Naive thymus-derived CD4-positive, alpha-beta T cell (primary cell): ENCODE measurements around the gene C17orf75. TPM values are rescaled to one million over a fixed set of nuclear protein-coding genes. Genes with fewer than 3 reads are reported as not detected.
A peak's percentile ranks its signal among the peaks of the same experiment; 100 is the strongest.

Experiments
- ATAC-seq: fragments of 150-1000 bp; cut with Tn5 transposase; 2 replicates; pipeline ENCODE4 v1.10.0; 2021; ENCODE audit warnings: mild to moderate bottlenecking, moderate library complexity
- CTCF ChIA-PET: fragments of 350-600 bp; sonication (Branson Sonifier 250); formaldehyde crosslinking; loops from one replicate; lab custom pipeline; 2021; ENCODE audit warnings: antibody characterized with exemption; lab: Charles Lee
- POLR2A ChIA-PET: fragments of 350-600 bp; sonication (Branson Sonifier 250); formaldehyde crosslinking; loops from one replicate; lab custom pipeline; 2021; ENCODE audit warnings: antibody characterized with exemption, inconsistent platforms; lab: Charles Lee
- DNase-seq, 9 donors: peaks; one replicate each; pipeline versions ENCODE4 v3.0.0 to v3.0.0-alpha.2; 2020 to 2022; ENCODE audit warnings: mixed read lengths in 1 of 9
- H3K27ac ChIP-seq: one replicate; pipeline ENCODE4 v1.7.0; 2013; ENCODE audit warnings: mild to moderate bottlenecking, low read depth, low read length, moderate library complexity
- H3K27me3 ChIP-seq, 2 donors: one replicate each; pipeline ENCODE4 v1.7.0; 2013; ENCODE audit warnings: low read length in 2 of 2, mild to moderate bottlenecking in 2 of 2, moderate library complexity in 2 of 2; ENCODE audit not compliant: control insufficient read depth in 2 of 2, insufficient read depth in 2 of 2
- H3K36me3 ChIP-seq, 3 experiments: 1 replicate in 2 of 3; 2 replicates in 1 of 3; pipeline ENCODE4 v1.7.0; 2013; ENCODE audit warnings: low read length in 3 of 3, mild to moderate bottlenecking in 3 of 3, moderate library complexity in 1 of 3; ENCODE audit not compliant: insufficient read depth in 3 of 3, control insufficient read depth in 2 of 3
- H3K4me1 ChIP-seq, 2 donors: one replicate each; pipeline ENCODE4 v1.7.0; 2013; ENCODE audit warnings: low read length in 2 of 2, mild to moderate bottlenecking in 2 of 2, moderate library complexity in 1 of 2; ENCODE audit not compliant: control insufficient read depth in 2 of 2, insufficient read depth in 2 of 2
- H3K4me3 ChIP-seq: 2 replicates; pipeline ENCODE4 v1.7.0; 2013; ENCODE audit warnings: mild to moderate bottlenecking, low read length
- H3K9me3 ChIP-seq, 3 experiments: 1 replicate in 2 of 3; 2 replicates in 1 of 3; pipeline ENCODE4 v1.7.0; 2013; ENCODE audit warnings: low read length in 3 of 3; ENCODE audit not compliant: control insufficient read depth in 2 of 3
- H3K27ac Mint-ChIP-seq, 9 donors: one replicate each; pipeline ENCODE4 v1.8.0; 2020 to 2022; ENCODE audit warnings: mixed read lengths in 9 of 9, mild to moderate bottlenecking in 8 of 9, moderate library complexity in 5 of 9, inconsistent platforms in 2 of 9
- H3K27me3 Mint-ChIP-seq, 5 donors: one replicate each; pipeline ENCODE4 v1.8.0; 2021 to 2022; ENCODE audit warnings: mixed read lengths in 5 of 5, mild to moderate bottlenecking in 1 of 5
- H3K36me3 Mint-ChIP-seq, 5 donors: one replicate each; pipeline ENCODE4 v1.8.0; 2020 to 2022; ENCODE audit warnings: mixed read lengths in 5 of 5, mild to moderate bottlenecking in 3 of 5, inconsistent platforms in 1 of 5
- H3K4me1 Mint-ChIP-seq, 7 donors: one replicate each; pipeline ENCODE4 v1.8.0; 2020 to 2022; ENCODE audit warnings: mixed read lengths in 7 of 7, mild to moderate bottlenecking in 3 of 7, inconsistent platforms in 1 of 7
- H3K4me3 Mint-ChIP-seq, 10 donors: one replicate each; pipeline ENCODE4 v1.8.0; 2020 to 2022; ENCODE audit warnings: mild to moderate bottlenecking in 10 of 10, mixed read lengths in 10 of 10, moderate library complexity in 6 of 10, inconsistent platforms in 2 of 10
- H3K9me3 Mint-ChIP-seq, 11 donors: one replicate each; pipeline ENCODE4 v1.8.0; 2020 to 2022; ENCODE audit warnings: mixed read lengths in 11 of 11, mild to moderate bottlenecking in 4 of 11, inconsistent platforms in 1 of 11, moderate library complexity in 1 of 11
- intact Hi-C, 2 donors: fragments of 100-400 bp; cut with micrococcal nuclease; formaldehyde crosslinking; loops; one replicate each; pipeline ENCODE4 v1.15.1; 2023
- polyA plus RNA-seq, 2 donors: library from polyadenylated mRNA; unstranded; fragments of 300-500 nt; fragmentation: Illumina TruSeq; gene quantifications; one replicate each; pipeline ENCODE4 v1.2.3, GENCODE V29; 2021
- total RNA-seq, 6 experiments: library from RNA in 5 of 6; stranded (reverse) in 5 of 6; gene quantifications; 1 replicate in 5 of 6; 2 replicates in 1 of 6; pipeline ENCODE4 v1.2.3 and lab custom pipeline; 2021 to 2026

C17orf75 gene
- total and polyA plus RNA-seq, 7 experiments from 2014 or later, result 9.6 to 22.0 (median 14.5) TPM

- CTCF ChIA-PET, result no interaction called here
- ATAC-seq, result no peak
These were observed 44.1 kb downstream of the C17orf75 start for GRCh38 chr17:32297860-32298259.

GRCh38 chr17:32297424-32297823 lies 44.5 kb downstream of the C17orf75 start:
- no peaks in the 10 kb centered on the region for H3K27me3 ChIP-seq
- Mint-ChIP-seq H3K27me3 (peaks cover 0 to 4% (median 0%) of the 10 kb centered on the region in 5 donors), H3K9me3 (no peaks in the 10 kb centered on the region), H3K36me3 (no peaks in the 10 kb centered on the region), H3K4me1 (peaks cover 0 to 2% (median 0%) of the 10 kb centered on the region in 7 donors), H3K4me3 (no peak overlapping the region), H3K27ac (no peak overlapping the region)
- H3K9me3 ChIP-seq, result no peaks in the 10 kb centered on the region
- no peak for ATAC-seq
- H3K36me3 ChIP-seq, result no peaks in the 10 kb centered on the region
- CTCF ChIA-PET, result no interaction called here
- POLR2A ChIA-PET, result no interaction called here
- intact Hi-C loops, result no loop called here
- no peak overlapping the region for H3K4me3 ChIP-seq
- no peak overlapping the region for H3K27ac ChIP-seq
- DNase-seq, result no peak
- H3K4me1 ChIP-seq, result no peaks in the 10 kb centered on the region

More at GRCh38 chr17:32297860-32298259, 44.1 kb downstream of the C17orf75 start:
- POLR2A ChIA-PET, result no interaction called here
- no peak overlapping the region for H3K4me3 ChIP-seq
- H3K4me1 ChIP-seq, result no peaks in the 10 kb centered on the region
- Mint-ChIP-seq H3K36me3 (no peaks in the 10 kb centered on the region), H3K27ac (no peak overlapping the region), H3K4me3 (no peak overlapping the region), H3K27me3 (peaks cover 0 to 4% (median 0%) of the 10 kb centered on the region in 5 donors), H3K4me1 (peaks cover 0 to 2% (median 0%) of the 10 kb centered on the region in 7 donors), H3K9me3 (no peaks in the 10 kb centered on the region)
- no peak overlapping the region for H3K27ac ChIP-seq
- intact Hi-C loops, result no loop called here
- DNase-seq, result no peak
- H3K36me3 ChIP-seq, result no peaks in the 10 kb centered on the region
- no peaks in the 10 kb centered on the region for H3K9me3 ChIP-seq
- no peaks in the 10 kb centered on the region for H3K27me3 ChIP-seq

- H3K9me3 Mint-ChIP-seq, result no peaks in the 10 kb centered on the region
- intact Hi-C loops, result no loop called here
- no peaks in the 10 kb centered on the region for H3K36me3 Mint-ChIP-seq
- H3K4me1 Mint-ChIP-seq, result peaks cover 0 to 2% (median 0%) of the 10 kb centered on the region in 7 donors
- DNase-seq (no peak), ATAC-seq (no peak)
- Histone ChIP-seq H3K27ac (no peak overlapping the region), H3K27me3 (no peaks in the 10 kb centered on the region), H3K4me1 (no peaks in the 10 kb centered on the region), H3K9me3 (no peaks in the 10 kb centered on the region), H3K4me3 (no peak overlapping the region), H3K36me3 (no peaks in the 10 kb centered on the region)
- ChIA-PET POLR2A (no interaction called here), CTCF (no interaction called here)
- no peak overlapping the region for H3K27ac Mint-ChIP-seq
- H3K27me3 Mint-ChIP-seq, result peaks cover 0 to 7% (median 2%) of the 10 kb centered on the region in 5 donors
- H3K4me3 Mint-ChIP-seq, result no peak overlapping the region
These were observed 49.9 kb downstream of the C17orf75 start for GRCh38 chr17:32292094-32292493.

- Histone ChIP-seq H3K4me3 (no peak overlapping the region), H3K36me3 (no peaks in the 10 kb centered on the region), H3K27me3 (no peaks in the 10 kb centered on the region), H3K9me3 (no peaks in the 10 kb centered on the region), H3K4me1 (no peaks in the 10 kb centered on the region), H3K27ac (no peak overlapping the region)
- intact Hi-C loops, result no loop called here
- DNase-seq, result no peak
- no peak overlapping the region for H3K4me3 Mint-ChIP-seq
- H3K9me3 Mint-ChIP-seq, result no peaks in the 10 kb centered on the region
- ChIA-PET POLR2A (no interaction called here), CTCF (no interaction called here)
- peaks cover 0 to 3% (median 0%) of the 10 kb centered on the region in 7 donors for H3K4me1 Mint-ChIP-seq
- peaks cover 0 to 16% (median 7%) of the 10 kb centered on the region in 5 donors for H3K27me3 Mint-ChIP-seq
- ATAC-seq, result no peak
- no peak overlapping the region for H3K27ac Mint-ChIP-seq
- no peaks in the 10 kb centered on the region for H3K36me3 Mint-ChIP-seq
These were observed 52.4 kb downstream of the C17orf75 start for GRCh38 chr17:32289471-32290070.

- Mint-ChIP-seq H3K4me3 (no peak overlapping the region), H3K4me1 (peaks cover 0 to 3% (median 0%) of the 10 kb centered on the region in 7 donors), H3K36me3 (peaks cover 0 to 2% (median 0%) of the 10 kb centered on the region in 5 donors), H3K27me3 (peaks cover 0 to 22% (median 9%) of the 10 kb centered on the region in 5 donors), H3K27ac (no peak overlapping the region), H3K9me3 (no peaks in the 10 kb centered on the region)
- no peaks in the 10 kb centered on the region for H3K27me3 ChIP-seq
- ATAC-seq (peak; percentile 61), DNase-seq (no peak)
- H3K9me3 ChIP-seq, result no peaks in the 10 kb centered on the region
- POLR2A ChIA-PET, result no interaction called here
- no peaks in the 10 kb centered on the region for H3K36me3 ChIP-seq
- H3K4me1 ChIP-seq, result no peaks in the 10 kb centered on the region
- intact Hi-C loops, result no loop called here
- H3K4me3 ChIP-seq, result no peak overlapping the region
- CTCF ChIA-PET, result no interaction called here
- H3K27ac ChIP-seq, result no peak overlapping the region
These were observed 53.4 kb downstream of the C17orf75 start for GRCh38 chr17:32288615-32289014.

DNA sequence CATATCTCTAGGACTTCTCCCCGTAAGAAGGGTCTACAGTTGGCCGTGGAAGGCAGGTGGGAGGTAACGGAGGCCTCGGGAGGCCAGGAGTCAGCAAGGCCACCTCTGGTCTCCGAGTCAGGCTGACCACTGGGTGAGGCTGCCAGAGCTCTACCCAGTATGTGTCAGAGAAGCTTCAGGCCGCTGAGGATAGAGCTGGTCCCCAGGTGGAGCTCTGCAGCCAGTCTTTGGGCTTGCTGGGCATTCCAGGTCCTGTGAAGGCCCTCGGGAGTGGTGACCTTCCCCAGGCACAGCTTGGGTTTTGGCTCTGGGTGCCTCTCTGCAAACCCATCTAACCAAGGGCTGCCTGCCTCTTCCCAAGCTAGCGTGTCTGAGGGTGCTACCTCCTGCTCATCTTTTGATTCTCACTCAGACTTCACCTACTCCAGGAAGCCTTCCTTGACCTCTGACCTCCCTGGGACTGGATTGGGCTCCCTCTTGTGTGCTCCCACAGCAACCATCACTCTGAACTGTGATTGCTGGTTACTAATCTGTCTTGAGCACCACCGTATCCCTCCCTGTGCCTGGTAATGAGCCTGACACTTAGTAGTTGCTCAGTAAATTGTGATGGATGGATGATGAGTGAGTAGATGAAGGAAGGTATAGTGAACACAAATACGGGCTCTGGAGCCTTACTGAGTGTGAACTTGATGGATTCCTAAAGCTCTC lies 54.0 kb downstream of the C17orf75 start:
- Mint-ChIP-seq H3K27ac (no peak overlapping the region), H3K27me3 (peaks cover 0 to 24% (median 11%) of the 10 kb centered on the region in 5 donors), H3K4me3 (no peak overlapping the region), H3K36me3 (peaks cover 0 to 3% (median 0%) of the 10 kb centered on the region in 5 donors), H3K9me3 (no peaks in the 10 kb centered on the region), H3K4me1 (peaks cover 0 to 3% (median 0%) of the 10 kb centered on the region in 7 donors)
- intact Hi-C loops, result no loop called here
- ATAC-seq, result no peak
- no peak overlapping the region for H3K27ac ChIP-seq
- H3K9me3 ChIP-seq, result no peaks in the 10 kb centered on the region
- CTCF ChIA-PET, result no interaction called here
- no peaks in the 10 kb centered on the region for H3K4me1 ChIP-seq
- H3K4me3 ChIP-seq, result no peak overlapping the region
- POLR2A ChIA-PET, result no interaction called here
- H3K36me3 ChIP-seq, result no peaks in the 10 kb centered on the region
- no peak for DNase-seq
- H3K27me3 ChIP-seq, result no peaks in the 10 kb centered on the region
